Measurements from ENCODE around the gene LRRC8B. TPM values are rescaled to one million over a fixed set of nuclear protein-coding genes. Genes with fewer than 3 reads are reported as not detected.

The LRRC8B gene
- total and polyA plus RNA-seq, 2 of the 13 experiments (the other 11 are each of a cell fraction or from before 2014, with no cell fraction given), result 4.9 to 7.6 TPM

DNA sequence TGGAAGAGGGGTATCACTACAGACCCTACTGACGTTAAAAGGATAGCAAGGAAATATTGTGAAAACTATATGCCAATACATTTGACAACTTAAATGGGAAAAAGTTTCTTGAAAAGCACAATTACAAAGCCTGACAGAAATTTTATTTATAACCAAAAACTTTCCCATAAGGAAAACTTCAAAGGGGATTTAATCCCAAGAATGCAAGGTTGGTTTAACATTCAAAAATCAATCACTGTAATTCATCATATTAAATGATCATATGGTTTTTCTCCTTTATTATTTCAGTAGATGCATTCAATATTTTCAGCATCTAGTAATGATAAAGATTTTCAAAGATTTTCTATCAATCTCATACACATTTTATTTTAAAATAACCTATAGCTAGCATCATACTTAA lies 121.6 kb downstream of the LRRC8B start (continued):
- TF ChIP-seq, protein P1, sequence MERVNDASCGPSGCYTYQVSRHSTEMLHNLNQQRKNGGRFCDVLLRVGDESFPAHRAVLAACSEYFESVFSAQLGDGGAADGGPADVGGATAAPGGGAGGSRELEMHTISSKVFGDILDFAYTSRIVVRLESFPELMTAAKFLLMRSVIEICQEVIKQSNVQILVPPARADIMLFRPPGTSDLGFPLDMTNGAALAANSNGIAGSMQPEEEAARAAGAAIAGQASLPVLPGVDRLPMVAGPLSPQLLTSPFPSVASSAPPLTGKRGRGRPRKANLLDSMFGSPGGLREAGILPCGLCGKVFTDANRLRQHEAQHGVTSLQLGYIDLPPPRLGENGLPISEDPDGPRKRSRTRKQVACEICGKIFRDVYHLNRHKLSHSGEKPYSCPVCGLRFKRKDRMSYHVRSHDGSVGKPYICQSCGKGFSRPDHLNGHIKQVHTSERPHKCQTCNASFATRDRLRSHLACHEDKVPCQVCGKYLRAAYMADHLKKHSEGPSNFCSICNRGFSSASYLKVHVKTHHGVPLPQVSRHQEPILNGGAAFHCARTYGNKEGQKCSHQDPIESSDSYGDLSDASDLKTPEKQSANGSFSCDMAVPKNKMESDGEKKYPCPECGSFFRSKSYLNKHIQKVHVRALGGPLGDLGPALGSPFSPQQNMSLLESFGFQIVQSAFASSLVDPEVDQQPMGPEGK (CRISPR knock-in tag; IDR thresholded peaks at IDR 0.05), result no peak
- TF ChIP-seq, protein P2, sequence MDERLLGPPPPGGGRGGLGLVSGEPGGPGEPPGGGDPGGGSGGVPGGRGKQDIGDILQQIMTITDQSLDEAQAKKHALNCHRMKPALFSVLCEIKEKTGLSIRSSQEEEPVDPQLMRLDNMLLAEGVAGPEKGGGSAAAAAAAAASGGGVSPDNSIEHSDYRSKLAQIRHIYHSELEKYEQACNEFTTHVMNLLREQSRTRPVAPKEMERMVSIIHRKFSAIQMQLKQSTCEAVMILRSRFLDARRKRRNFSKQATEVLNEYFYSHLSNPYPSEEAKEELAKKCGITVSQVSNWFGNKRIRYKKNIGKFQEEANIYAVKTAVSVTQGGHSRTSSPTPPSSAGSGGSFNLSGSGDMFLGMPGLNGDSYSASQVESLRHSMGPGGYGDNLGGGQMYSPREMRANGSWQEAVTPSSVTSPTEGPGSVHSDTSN (CRISPR knock-in tag; IDR thresholded peaks at IDR 0.05), result no peak
- TF ChIP-seq NPAS2 (CRISPR knock-in tag; IDR thresholded peaks at IDR 0.05; ENCODE audit: borderline replicate concordance), result no peak
- TF ChIP-seq, protein P3, sequence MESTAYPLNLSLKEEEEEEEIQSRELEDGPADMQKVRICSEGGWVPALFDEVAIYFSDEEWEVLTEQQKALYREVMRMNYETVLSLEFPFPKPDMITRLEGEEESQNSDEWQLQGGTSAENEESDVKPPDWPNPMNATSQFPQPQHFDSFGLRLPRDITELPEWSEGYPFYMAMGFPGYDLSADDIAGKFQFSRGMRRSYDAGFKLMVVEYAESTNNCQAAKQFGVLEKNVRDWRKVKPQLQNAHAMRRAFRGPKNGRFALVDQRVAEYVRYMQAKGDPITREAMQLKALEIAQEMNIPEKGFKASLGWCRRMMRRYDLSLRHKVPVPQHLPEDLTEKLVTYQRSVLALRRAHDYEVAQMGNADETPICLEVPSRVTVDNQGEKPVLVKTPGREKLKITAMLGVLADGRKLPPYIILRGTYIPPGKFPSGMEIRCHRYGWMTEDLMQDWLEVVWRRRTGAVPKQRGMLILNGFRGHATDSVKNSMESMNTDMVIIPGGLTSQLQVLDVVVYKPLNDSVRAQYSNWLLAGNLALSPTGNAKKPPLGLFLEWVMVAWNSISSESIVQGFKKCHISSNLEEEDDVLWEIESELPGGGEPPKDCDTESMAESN (CRISPR knock-in tag; conservative IDR thresholded peaks at IDR 0.05), result no peak
- TF ChIP-seq HDAC6 (IDR thresholded peaks at IDR 0.05; ENCODE audit: low read depth, low read length), result no peak
- TF ChIP-seq, protein P4, sequence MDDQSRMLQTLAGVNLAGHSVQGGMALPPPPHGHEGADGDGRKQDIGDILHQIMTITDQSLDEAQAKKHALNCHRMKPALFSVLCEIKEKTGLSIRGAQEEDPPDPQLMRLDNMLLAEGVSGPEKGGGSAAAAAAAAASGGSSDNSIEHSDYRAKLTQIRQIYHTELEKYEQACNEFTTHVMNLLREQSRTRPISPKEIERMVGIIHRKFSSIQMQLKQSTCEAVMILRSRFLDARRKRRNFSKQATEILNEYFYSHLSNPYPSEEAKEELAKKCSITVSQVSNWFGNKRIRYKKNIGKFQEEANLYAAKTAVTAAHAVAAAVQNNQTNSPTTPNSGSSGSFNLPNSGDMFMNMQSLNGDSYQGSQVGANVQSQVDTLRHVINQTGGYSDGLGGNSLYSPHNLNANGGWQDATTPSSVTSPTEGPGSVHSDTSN (CRISPR knock-in tag; IDR thresholded peaks at IDR 0.05; ENCODE audit: borderline replicate concordance), result no peak
- TF ChIP-seq THAP11 (CRISPR knock-in tag; IDR thresholded peaks at IDR 0.05), result no peak
- TF ChIP-seq RFX3 (CRISPR knock-in tag; IDR thresholded peaks at IDR 0.05), result no peak
- no peak for TF ChIP-seq ZNF326 (CRISPR knock-in tag; IDR thresholded peaks at IDR 0.05; ENCODE audit: borderline replicate concordance)
- no peak for TF ChIP-seq SNRNP70 (IDR thresholded peaks at IDR 0.05; ENCODE audit: low read depth, low read length)
- no peak for TF ChIP-seq MTF2 (CRISPR knock-in tag; IDR thresholded peaks at IDR 0.05; ENCODE audit: borderline replicate concordance)

Other genes starting within 250 kb of the LRRC8B start
- not detected in 2 replicates for gene GBP6, start 160.8 kb upstream of the LRRC8B start, total RNA-seq (2016; rRNA removed; fragmentation: Illumina TruSeq; extraction: Trizol)
- gene GBP6, start 160.8 kb upstream of the LRRC8B start, polyA plus RNA-seq (2011; rRNA removed), result not detected in 2 replicates
- 0.22 TPM in 2 replicates for gene LRRC8C, start 108.3 kb downstream of the LRRC8B start, total RNA-seq (2016; rRNA removed; fragmentation: Illumina TruSeq; extraction: Trizol)
- gene LRRC8C, start 108.3 kb downstream of the LRRC8B start, polyA plus RNA-seq (2011; rRNA removed), result 0.25 and 0.32 TPM in 2 replicates